Measurements from ENCODE around the gene RASA3. TPM values are rescaled to one million over a fixed set of nuclear protein-coding genes. Genes with fewer than 3 reads are reported as not detected.

RASA3 gene
- total RNA-seq, 1 experiment from 2014 or later, result 18.6 TPM

DNA sequence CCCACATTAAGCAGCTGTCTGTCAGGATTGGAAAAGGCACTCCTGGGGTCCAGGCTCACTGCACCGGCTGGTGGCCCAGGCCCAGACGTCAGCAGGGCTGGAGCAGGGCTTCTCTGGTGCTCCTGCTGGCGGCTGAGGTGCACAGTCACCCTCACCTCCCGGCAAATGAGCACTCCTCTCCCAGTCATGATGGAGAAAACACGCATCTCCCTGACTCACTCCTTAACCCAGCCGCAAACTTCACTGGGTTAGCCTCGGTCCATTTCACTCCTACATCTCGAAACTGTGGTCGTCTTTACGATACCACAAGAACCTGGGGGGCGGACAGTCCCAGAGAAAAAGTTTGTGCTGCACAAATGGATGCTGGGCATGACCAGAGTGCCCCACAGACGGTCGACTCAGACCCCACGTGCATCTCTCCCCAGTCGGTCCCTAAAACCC is 3.3 kb upstream of the RASA3 start:
- H3K27me3 ChIP-seq (ENCODE audit: insufficient read depth, low read length), result no peaks in the 10 kb centered on the region
- H3K4me3 ChIP-seq (replicated peaks in 1 of 2; ENCODE audit: low read depth in 1 of 2, low read length in 2 of 2), result no peak overlapping the region
- ChIA-PET CTCF (no interaction called here), RAD21 (ENCODE audit: low non-redundant PET in 1 of 2, low total read pairs in 2 of 2, uncharacterized antibody in 2 of 2, unreplicated experiment in 2 of 2) (no interaction called here), POLR2A (no interaction called here)
- no peak overlapping the region for H3K27ac ChIP-seq (ENCODE audit: low read depth, low read length)
- BruUV-seq (replicated peaks), result no TSS peak
- no peak for TF ChIP-seq YY1 (IDR thresholded peaks at IDR 0.05; ENCODE audit: extremely low read depth, insufficient replicate concordance, low read depth, low read length)
- TF ChIP-seq ZNF274 (IDR thresholded peaks at IDR 0.05; ENCODE audit: low read depth, low read length), result no peak
- TF ChIP-seq EZH2 (IDR thresholded peaks at IDR 0.05), result no peak
- TF ChIP-seq ZFX (IDR thresholded peaks at IDR 0.05), result no peak
- TF ChIP-seq, protein P1, sequence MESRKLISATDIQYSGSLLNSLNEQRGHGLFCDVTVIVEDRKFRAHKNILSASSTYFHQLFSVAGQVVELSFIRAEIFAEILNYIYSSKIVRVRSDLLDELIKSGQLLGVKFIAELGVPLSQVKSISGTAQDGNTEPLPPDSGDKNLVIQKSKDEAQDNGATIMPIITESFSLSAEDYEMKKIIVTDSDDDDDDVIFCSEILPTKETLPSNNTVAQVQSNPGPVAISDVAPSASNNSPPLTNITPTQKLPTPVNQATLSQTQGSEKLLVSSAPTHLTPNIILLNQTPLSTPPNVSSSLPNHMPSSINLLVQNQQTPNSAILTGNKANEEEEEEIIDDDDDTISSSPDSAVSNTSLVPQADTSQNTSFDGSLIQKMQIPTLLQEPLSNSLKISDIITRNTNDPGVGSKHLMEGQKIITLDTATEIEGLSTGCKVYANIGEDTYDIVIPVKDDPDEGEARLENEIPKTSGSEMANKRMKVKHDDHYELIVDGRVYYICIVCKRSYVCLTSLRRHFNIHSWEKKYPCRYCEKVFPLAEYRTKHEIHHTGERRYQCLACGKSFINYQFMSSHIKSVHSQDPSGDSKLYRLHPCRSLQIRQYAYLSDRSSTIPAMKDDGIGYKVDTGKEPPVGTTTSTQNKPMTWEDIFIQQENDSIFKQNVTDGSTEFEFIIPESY (IDR thresholded peaks at IDR 0.05; ENCODE audit: extremely low read depth, insufficient replicate concordance, low read length), result no peak
- TF ChIP-seq SP1 (IDR thresholded peaks at IDR 0.05; ENCODE audit: low read depth), result no peak
- TF ChIP-seq EGR1 (IDR thresholded peaks at IDR 0.05; ENCODE audit: low read depth), result no peak
- no peak for TF ChIP-seq EZH2phosphoT487 (IDR thresholded peaks at IDR 0.05; ENCODE audit: borderline replicate concordance)
- no peak for TF ChIP-seq SRF (IDR thresholded peaks at IDR 0.05; ENCODE audit: low read depth)
- no peak for TF ChIP-seq POLR2A (IDR thresholded peaks at IDR 0.05; ENCODE audit: borderline replicate concordance, extremely low read depth, insufficient read depth, insufficient read length)
- TF ChIP-seq POLR2AphosphoS5 (IDR thresholded peaks at IDR 0.05; ENCODE audit: low read depth, low read length), result no peak
- TF ChIP-seq, protein P2, sequence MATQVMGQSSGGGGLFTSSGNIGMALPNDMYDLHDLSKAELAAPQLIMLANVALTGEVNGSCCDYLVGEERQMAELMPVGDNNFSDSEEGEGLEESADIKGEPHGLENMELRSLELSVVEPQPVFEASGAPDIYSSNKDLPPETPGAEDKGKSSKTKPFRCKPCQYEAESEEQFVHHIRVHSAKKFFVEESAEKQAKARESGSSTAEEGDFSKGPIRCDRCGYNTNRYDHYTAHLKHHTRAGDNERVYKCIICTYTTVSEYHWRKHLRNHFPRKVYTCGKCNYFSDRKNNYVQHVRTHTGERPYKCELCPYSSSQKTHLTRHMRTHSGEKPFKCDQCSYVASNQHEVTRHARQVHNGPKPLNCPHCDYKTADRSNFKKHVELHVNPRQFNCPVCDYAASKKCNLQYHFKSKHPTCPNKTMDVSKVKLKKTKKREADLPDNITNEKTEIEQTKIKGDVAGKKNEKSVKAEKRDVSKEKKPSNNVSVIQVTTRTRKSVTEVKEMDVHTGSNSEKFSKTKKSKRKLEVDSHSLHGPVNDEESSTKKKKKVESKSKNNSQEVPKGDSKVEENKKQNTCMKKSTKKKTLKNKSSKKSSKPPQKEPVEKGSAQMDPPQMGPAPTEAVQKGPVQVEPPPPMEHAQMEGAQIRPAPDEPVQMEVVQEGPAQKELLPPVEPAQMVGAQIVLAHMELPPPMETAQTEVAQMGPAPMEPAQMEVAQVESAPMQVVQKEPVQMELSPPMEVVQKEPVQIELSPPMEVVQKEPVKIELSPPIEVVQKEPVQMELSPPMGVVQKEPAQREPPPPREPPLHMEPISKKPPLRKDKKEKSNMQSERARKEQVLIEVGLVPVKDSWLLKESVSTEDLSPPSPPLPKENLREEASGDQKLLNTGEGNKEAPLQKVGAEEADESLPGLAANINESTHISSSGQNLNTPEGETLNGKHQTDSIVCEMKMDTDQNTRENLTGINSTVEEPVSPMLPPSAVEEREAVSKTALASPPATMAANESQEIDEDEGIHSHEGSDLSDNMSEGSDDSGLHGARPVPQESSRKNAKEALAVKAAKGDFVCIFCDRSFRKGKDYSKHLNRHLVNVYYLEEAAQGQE (IDR thresholded peaks at IDR 0.05; ENCODE audit: low read depth), result no peak
- no peak for TF ChIP-seq RAD21 (IDR thresholded peaks at IDR 0.05; ENCODE audit: low read depth)
- TF ChIP-seq FOSL1 (IDR thresholded peaks at IDR 0.05; ENCODE audit: low read depth), result no peak
- no peak for TF ChIP-seq TCF7L2 (IDR thresholded peaks at IDR 0.05; ENCODE audit: borderline replicate concordance, extremely low read depth, insufficient read depth, insufficient read length)
- TF ChIP-seq, protein P3, sequence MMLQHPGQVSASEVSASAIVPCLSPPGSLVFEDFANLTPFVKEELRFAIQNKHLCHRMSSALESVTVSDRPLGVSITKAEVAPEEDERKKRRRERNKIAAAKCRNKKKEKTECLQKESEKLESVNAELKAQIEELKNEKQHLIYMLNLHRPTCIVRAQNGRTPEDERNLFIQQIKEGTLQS (IDR thresholded peaks at IDR 0.05), result no peak
- no peak for TF ChIP-seq CBX3 (IDR thresholded peaks at IDR 0.05; ENCODE audit: low read depth)
- TF ChIP-seq, protein P4, sequence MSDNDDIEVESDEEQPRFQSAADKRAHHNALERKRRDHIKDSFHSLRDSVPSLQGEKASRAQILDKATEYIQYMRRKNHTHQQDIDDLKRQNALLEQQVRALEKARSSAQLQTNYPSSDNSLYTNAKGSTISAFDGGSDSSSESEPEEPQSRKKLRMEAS (IDR thresholded peaks at IDR 0.05), result no peak
- TF ChIP-seq, protein P5, sequence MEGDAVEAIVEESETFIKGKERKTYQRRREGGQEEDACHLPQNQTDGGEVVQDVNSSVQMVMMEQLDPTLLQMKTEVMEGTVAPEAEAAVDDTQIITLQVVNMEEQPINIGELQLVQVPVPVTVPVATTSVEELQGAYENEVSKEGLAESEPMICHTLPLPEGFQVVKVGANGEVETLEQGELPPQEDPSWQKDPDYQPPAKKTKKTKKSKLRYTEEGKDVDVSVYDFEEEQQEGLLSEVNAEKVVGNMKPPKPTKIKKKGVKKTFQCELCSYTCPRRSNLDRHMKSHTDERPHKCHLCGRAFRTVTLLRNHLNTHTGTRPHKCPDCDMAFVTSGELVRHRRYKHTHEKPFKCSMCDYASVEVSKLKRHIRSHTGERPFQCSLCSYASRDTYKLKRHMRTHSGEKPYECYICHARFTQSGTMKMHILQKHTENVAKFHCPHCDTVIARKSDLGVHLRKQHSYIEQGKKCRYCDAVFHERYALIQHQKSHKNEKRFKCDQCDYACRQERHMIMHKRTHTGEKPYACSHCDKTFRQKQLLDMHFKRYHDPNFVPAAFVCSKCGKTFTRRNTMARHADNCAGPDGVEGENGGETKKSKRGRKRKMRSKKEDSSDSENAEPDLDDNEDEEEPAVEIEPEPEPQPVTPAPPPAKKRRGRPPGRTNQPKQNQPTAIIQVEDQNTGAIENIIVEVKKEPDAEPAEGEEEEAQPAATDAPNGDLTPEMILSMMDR (IDR thresholded peaks at IDR 0.05 in 2 of 3, conservative IDR thresholded peaks at IDR 0.05 in 1 of 3; ENCODE audit: borderline replicate concordance in 1 of 3, insufficient read depth in 1 of 3, low read depth in 2 of 3, low read length in 2 of 3), result no peak
- peaks cover 4 to 10% of the 10 kb centered on the region in 2 experiments for H3K4me1 ChIP-seq (ENCODE audit: control insufficient read depth in 1 of 2, insufficient read depth in 2 of 2, low read length in 2 of 2)
- no peaks in the 10 kb centered on the region for H3K9me2 ChIP-seq (ENCODE audit: insufficient read depth)
- intact Hi-C loops (cut with micrococcal nuclease), result no loop called here
- no peaks in the 10 kb centered on the region for H4K20me1 ChIP-seq (ENCODE audit: insufficient read depth)
- no peaks in the 10 kb centered on the region for H3K36me3 ChIP-seq (ENCODE audit: control insufficient read depth in 1 of 2, insufficient read depth in 2 of 2, low read length in 2 of 2)
- no peaks in the 10 kb centered on the region for H3K9me3 ChIP-seq (ENCODE audit: control insufficient read depth in 1 of 2, insufficient read depth in 1 of 2, low read depth in 1 of 2, low read length in 2 of 2)
- DNase-seq (ENCODE audit: low read depth, low spot score), result no peak
- H3K9ac ChIP-seq (ENCODE audit: low read length), result no peak overlapping the region
- H3K4me2 ChIP-seq (ENCODE audit: low read length), result no peak overlapping the region
- H3K79me2 ChIP-seq (ENCODE audit: insufficient read depth, low read length), result peaks cover 13% of the 10 kb centered on the region
- H2AFZ ChIP-seq (ENCODE audit: low read depth, low read length, poor library complexity, severe bottlenecking), result no peak overlapping the region
- no peak for ATAC-seq

Data from HCT116 (cell line).